Fibroblast of mammary gland (primary cell): ENCODE measurements around the gene RYR2.
A peak's percentile ranks its signal among the peaks of the same experiment; 100 is the strongest.
"Not testable (repeated sequence)": the region's sequence is repeated elsewhere in the genome, so short reads cannot be mapped to it uniquely, and the experiment has no call there.

Source experiments
- DNase-seq: peaks from one replicate; pipeline ENCODE4 v3.0.0-alpha.2; 2010; ENCODE audit warnings: low read depth
- H3K4me3 ChIP-seq: 2 replicates; pipeline ENCODE4 v1.5.1; 2011; ENCODE audit warnings: low read depth, mild to moderate bottlenecking, low read length, moderate library complexity; ENCODE audit not compliant: control insufficient read depth
- TF ChIP-seq, protein P1 (sequence below): conservative IDR thresholded peaks from 2 replicates; pipeline ENCODE4 v1.5.1; 2011; ENCODE audit warnings: low read depth, low read length, inconsistent platforms; ENCODE audit not compliant: control insufficient read depth, insufficient read depth

RYR2 gene

DNA sequence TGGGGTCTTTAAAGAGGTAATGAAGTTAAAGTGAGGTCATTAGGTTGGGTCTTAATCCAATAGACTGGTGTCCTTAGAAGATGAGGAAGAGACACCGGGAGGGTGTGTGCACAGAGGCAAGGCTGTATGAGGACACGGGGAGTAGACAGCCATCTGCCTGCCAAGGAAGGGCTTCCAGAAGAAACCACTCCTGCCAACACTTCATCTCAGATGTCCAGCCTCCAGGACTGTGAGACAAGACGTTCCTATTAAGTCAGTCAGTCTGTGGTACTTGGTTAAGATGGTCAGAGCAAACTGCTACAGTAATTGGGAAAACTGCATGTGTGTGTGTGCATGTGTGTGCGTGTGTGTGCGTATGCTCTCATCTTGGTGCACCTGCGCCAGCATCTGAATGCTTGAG, 77.1 kb downstream of the RYR2 start:
- TF ChIP-seq, protein P1, sequence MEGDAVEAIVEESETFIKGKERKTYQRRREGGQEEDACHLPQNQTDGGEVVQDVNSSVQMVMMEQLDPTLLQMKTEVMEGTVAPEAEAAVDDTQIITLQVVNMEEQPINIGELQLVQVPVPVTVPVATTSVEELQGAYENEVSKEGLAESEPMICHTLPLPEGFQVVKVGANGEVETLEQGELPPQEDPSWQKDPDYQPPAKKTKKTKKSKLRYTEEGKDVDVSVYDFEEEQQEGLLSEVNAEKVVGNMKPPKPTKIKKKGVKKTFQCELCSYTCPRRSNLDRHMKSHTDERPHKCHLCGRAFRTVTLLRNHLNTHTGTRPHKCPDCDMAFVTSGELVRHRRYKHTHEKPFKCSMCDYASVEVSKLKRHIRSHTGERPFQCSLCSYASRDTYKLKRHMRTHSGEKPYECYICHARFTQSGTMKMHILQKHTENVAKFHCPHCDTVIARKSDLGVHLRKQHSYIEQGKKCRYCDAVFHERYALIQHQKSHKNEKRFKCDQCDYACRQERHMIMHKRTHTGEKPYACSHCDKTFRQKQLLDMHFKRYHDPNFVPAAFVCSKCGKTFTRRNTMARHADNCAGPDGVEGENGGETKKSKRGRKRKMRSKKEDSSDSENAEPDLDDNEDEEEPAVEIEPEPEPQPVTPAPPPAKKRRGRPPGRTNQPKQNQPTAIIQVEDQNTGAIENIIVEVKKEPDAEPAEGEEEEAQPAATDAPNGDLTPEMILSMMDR, result no peak
- no peak overlapping the region for H3K4me3 ChIP-seq
- DNase-seq, result no peak

- no peak for DNase-seq
- TF ChIP-seq, protein P1, result no peak
- H3K4me3 ChIP-seq, result no peak overlapping the region
These were observed 78.7 kb downstream of the RYR2 start for GRCh38 chr1:237120683-237121082.

- TF ChIP-seq, protein P1, result peak; percentile 22
- DNase-seq, result no peak
- H3K4me3 ChIP-seq, result no peak overlapping the region
These were observed 83.0 kb downstream of the RYR2 start for GRCh38 chr1:237124856-237125462.

GRCh38 chr1:237126180-237126579, 84.2 kb downstream of the RYR2 start:
- no peak for DNase-seq
- TF ChIP-seq, protein P1, result no peak
- H3K4me3 ChIP-seq, result no peak overlapping the region

DNA sequence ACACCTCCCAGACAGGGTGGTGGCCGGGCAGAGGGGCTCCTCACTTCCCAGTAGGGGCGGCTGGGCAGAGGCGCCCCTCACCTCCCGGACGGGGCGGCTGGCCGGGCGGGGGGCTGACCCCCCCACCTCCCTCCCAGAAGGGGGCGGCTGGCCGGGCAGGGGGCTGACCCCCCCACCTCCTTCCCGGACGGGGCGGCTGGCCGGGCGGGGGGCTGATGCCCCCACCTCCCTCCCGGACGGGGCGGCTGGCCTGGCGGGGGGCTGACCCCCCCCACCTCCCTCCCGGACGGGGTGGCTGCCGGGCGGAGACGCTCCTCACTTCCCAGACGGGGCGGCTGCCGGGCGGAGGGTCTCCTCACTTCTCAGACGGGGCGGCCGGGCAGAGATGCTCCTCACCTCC, 85.3 kb downstream of the RYR2 start:
- not testable (repeated sequence) for H3K4me3 ChIP-seq, DNase-seq

DNA sequence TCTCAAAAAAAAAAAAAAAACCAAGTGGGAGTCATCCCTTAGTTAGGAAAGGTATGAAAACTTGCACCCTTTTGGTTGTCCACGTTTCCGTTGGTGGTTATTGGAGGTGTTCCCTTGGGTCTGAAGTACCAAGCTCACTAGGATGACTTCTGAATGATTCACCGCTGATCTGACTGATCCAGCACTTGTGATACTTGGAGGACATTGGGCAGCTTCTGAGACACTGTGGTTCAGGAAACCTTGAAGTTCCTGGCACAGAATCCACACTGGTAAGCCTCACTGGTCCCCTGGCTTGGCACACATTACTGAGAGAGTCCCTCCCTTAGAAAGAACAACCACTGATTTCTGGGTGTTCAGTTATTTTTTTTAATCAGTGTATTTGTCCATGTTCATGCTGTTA, 91.9 kb downstream of the RYR2 start:
- TF ChIP-seq, protein P1, result no peak
- H3K4me3 ChIP-seq, result no peak overlapping the region
- DNase-seq, result no peak

DNA sequence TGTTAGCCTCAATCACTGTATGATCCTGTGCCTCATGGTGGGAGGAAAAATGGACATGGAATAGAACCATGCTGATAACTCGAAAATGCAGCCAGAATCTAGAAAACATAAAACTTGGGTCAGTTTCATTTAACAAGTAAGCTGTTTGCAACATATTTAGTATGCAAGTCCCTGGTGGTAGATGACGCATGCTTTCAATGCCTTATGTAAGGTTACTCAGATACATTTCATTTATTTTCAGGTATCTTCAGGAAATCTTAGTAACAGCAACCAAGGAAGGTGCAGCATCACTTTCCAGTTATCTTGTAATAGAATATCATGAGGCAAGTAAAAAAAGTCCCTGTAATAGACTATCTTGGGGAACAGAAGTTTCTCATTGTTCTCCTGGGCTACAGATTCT, 92.9 kb downstream of the RYR2 start:
- DNase-seq, result no peak
- TF ChIP-seq, protein P1, result no peak
- no peak overlapping the region for H3K4me3 ChIP-seq
